Osteoblast (primary cell): Measurements from ENCODE around the gene SUN2. TPM values are rescaled to one million over a fixed set of nuclear protein-coding genes. Genes with fewer than 3 reads are reported as not detected.

Source experiments
- DNase-seq: peaks from one replicate; pipeline ENCODE4 v3.0.0; 2011; ENCODE audit warnings: low spot score, mixed read lengths; ENCODE audit not compliant: insufficient read length; ENCODE audit errors: missing footprints
- H2AFZ ChIP-seq: 2 replicates; pipeline ENCODE4 v1.6.0; 2011; ENCODE audit warnings: mild to moderate bottlenecking, low read length
- H3K27ac ChIP-seq: 2 replicates; pipeline ENCODE4 v1.5.1; 2011; ENCODE audit warnings: mild to moderate bottlenecking, low read depth, low read length, moderate library complexity
- H3K27me3 ChIP-seq: 2 replicates; pipeline ENCODE4 v1.6.0; 2012; ENCODE audit warnings: mild to moderate bottlenecking, control low read depth, inconsistent platforms, low read length, moderate library complexity; ENCODE audit not compliant: insufficient read depth
- H3K36me3 ChIP-seq: 2 replicates; pipeline ENCODE4 v1.5.1; 2011; ENCODE audit warnings: mild to moderate bottlenecking, low read length, control low read depth, moderate library complexity; ENCODE audit not compliant: insufficient read depth
- H3K4me1 ChIP-seq: 2 replicates; pipeline ENCODE4 v1.5.1; 2011; ENCODE audit warnings: mild to moderate bottlenecking, low read length, control low read depth, moderate library complexity; ENCODE audit not compliant: insufficient read depth
- H3K4me2 ChIP-seq: 2 replicates; pipeline ENCODE4 v1.6.0; 2011; ENCODE audit warnings: mild to moderate bottlenecking, low read length; ENCODE audit not compliant: insufficient read depth
- H3K4me3 ChIP-seq: fragments of 200-600 bp; sonication (generic); 3 replicates; pipeline ENCODE4 v1.5.1; 2012; ENCODE audit warnings: mild to moderate bottlenecking, low read length, inconsistent platforms; ENCODE audit not compliant: insufficient read depth
- H3K79me2 ChIP-seq: 2 replicates; pipeline ENCODE4 v1.6.0; 2012; ENCODE audit warnings: mild to moderate bottlenecking, low read length, control low read depth, inconsistent platforms; ENCODE audit not compliant: insufficient read depth
- H3K9me3 ChIP-seq: 2 replicates; pipeline ENCODE4 v1.5.1; 2011; ENCODE audit warnings: low read depth, low read length, control low read depth
- H4K20me1 ChIP-seq: 2 replicates; pipeline ENCODE4 v1.6.0; 2012; ENCODE audit warnings: mild to moderate bottlenecking, low read length, control low read depth; ENCODE audit not compliant: insufficient read depth
- total RNA-seq: library from RNA; depleted of rRNA; stranded (reverse); fragments of >200 nt; gene quantifications from 2 replicates; pipeline ENCODE4 v1.2.3, GENCODE V29; 2012
- TF ChIP-seq, protein P1 (sequence below): IDR thresholded peaks from 2 replicates; pipeline ENCODE4 v1.5.1; 2011; ENCODE audit warnings: mild to moderate bottlenecking, low read depth, low read length, moderate library complexity; ENCODE audit errors: extremely low read depth

The SUN2 gene
- total RNA-seq, 1 donor: 105 TPM

DNA sequence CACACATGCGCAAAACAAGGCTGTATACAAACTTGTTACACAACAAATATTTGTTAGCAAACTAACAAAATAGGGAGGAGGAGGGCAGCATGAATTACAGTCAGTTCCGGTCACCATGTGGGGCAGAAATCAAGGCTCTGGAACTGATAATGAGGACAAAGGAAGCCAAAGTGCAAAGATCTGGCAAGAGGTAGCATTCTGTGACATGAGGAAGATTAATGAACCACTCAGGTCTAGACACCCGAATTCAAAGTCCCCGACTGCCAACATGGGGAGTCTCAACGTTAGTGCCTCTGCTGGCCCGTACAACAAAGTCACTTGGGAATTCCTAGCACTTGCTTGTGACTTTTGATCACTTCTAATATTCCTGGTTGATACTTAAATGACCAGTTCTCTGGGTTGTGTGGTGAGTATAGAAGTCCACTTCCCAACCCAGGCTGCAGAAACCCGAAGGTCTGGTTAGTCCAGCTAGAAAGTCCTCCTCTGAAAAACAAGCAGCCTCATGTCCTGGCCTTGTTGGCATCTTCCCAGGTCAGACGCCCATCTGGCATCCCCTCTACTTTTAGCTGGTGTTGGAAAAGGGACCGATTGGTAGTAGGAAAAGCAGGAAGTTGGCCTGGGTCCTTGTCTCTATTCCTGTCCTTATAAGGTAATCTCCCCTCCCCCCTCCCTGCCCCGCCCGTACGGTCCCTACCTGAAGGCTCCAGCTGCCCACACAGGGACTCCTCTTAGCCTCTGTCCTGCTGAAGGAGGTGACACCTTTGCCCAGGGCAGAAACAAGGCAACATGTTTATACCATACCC is 1.6 kb downstream of the SUN2 start:
- no peaks in the 10 kb centered on the region for H3K27me3 ChIP-seq
- H2AFZ ChIP-seq: peak overlapping the region; percentile 62
- peak; percentile 76 for DNase-seq

DNA sequence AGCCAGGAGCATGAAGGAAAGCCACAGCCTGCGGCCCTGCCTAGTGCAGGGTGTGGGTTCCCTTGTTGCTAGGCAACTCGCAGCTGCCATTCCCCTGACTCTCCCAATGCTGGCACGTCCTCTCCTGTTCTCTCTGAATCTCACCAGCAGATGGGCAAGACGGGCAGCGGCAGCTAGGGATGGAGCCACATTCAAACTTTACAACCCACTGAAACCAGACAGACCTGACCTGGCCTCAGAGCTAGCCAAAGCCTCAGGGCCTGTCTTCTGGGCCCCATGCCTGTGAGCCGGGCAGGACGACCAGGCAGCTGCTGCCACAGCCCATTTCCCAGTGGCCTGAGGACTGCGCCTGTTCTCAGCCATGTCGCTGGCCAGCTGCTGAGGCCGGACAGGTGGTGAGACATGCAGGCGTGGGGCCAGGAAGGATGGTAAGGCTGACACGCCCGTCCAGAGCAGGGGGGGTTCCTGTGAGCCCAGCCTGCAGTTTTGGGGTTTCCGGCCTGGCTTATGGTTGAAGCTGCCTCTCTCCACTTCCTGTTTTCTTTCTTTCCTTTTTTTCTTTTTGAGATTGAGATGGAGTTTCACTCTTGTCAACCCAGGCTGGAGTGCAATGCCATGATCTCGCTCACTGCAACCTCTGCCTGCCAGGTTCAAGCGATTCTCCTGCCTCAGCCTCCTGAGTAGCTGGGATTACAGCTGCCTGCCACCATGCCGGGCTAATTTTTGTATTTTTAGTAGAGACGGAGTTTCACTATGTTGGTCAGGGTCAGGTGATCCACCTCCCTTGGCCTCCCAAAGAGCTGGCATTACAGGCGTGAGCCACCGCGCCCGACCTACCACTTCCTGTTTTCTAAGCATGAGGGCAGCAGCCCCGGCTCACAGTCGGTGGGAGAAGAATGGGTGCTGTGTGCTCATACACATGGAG is 4.1 kb downstream of the SUN2 start:
- peak; percentile 76 for DNase-seq
- TF ChIP-seq, protein P1, sequence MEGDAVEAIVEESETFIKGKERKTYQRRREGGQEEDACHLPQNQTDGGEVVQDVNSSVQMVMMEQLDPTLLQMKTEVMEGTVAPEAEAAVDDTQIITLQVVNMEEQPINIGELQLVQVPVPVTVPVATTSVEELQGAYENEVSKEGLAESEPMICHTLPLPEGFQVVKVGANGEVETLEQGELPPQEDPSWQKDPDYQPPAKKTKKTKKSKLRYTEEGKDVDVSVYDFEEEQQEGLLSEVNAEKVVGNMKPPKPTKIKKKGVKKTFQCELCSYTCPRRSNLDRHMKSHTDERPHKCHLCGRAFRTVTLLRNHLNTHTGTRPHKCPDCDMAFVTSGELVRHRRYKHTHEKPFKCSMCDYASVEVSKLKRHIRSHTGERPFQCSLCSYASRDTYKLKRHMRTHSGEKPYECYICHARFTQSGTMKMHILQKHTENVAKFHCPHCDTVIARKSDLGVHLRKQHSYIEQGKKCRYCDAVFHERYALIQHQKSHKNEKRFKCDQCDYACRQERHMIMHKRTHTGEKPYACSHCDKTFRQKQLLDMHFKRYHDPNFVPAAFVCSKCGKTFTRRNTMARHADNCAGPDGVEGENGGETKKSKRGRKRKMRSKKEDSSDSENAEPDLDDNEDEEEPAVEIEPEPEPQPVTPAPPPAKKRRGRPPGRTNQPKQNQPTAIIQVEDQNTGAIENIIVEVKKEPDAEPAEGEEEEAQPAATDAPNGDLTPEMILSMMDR: no peak
- H4K20me1 ChIP-seq: no peaks in the 10 kb centered on the region
- H3K79me2 ChIP-seq: peaks cover 30% of the 10 kb centered on the region
- H3K4me3 ChIP-seq: no peak overlapping the region
- no peak overlapping the region for H3K27ac ChIP-seq
- H2AFZ ChIP-seq: no peak overlapping the region
- no peaks in the 10 kb centered on the region for H3K9me3 ChIP-seq
- peaks cover 51% of the 10 kb centered on the region for H3K36me3 ChIP-seq
- H3K4me1 ChIP-seq: peaks cover 18% of the 10 kb centered on the region
- no peak overlapping the region for H3K4me2 ChIP-seq
- no peaks in the 10 kb centered on the region for H3K27me3 ChIP-seq

More for the DNA sequence above, 1.6 kb downstream of the SUN2 start:
- H3K27ac ChIP-seq: peak overlapping the region; percentile 92
- peaks cover 30% of the 10 kb centered on the region for H3K79me2 ChIP-seq
- H3K4me3 ChIP-seq: peak overlapping the region; percentile 81
- H3K36me3 ChIP-seq: peaks cover 37% of the 10 kb centered on the region
- TF ChIP-seq, protein P1: no peak
- H3K4me1 ChIP-seq: peaks cover 19% of the 10 kb centered on the region
- H3K4me2 ChIP-seq: peak overlapping the region; percentile 95
- H4K20me1 ChIP-seq: no peaks in the 10 kb centered on the region
- no peaks in the 10 kb centered on the region for H3K9me3 ChIP-seq

DNA sequence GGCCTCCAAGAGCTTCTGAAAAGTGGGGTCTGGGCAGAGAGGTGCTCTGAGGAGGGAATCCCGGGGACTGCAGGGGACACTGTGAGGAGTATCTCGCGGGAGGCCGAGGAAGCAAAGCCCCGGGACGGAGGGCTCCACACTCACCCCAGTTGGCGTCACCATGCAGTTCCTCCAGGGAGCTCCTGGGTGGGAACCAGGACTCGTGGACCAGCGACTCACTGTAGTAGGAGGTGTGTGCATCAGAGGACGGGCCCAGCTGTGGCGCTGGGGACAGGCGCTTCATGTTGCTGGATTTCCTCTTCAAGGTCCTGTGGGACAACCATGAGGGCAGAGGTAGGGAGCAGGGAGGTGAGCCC is 4.8 kb downstream of the SUN2 start:
- H3K27me3 ChIP-seq: no peaks in the 10 kb centered on the region
- DNase-seq: no peak
- H3K4me3 ChIP-seq: no peak overlapping the region
- no peak overlapping the region for H3K27ac ChIP-seq
- H3K4me2 ChIP-seq: no peak overlapping the region
- no peaks in the 10 kb centered on the region for H4K20me1 ChIP-seq
- H3K36me3 ChIP-seq: peaks cover 55% of the 10 kb centered on the region
- TF ChIP-seq, protein P1: no peak
- no peaks in the 10 kb centered on the region for H3K9me3 ChIP-seq
- peaks cover 30% of the 10 kb centered on the region for H3K79me2 ChIP-seq
- H3K4me1 ChIP-seq: peaks cover 12% of the 10 kb centered on the region
- no peak overlapping the region for H2AFZ ChIP-seq

DNA sequence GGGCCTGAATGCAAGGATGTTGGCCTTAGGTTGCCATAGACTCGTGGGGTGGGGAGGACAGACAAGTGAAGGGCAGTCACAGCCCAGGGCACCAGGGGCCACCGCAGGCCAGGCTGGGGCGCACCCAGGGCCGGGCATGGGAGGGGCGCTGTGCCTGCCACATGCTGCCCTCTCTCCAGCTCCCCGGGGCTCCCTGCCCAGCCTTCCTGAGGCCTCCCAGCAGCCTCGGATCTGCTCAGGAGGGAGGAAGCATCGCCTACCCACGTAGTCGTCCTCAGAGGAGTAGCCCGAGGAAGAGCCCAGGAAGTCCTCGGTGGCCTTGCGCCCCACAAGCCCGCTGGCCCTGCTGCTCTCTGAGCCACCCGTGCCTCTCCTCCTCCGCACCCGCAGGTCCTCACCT is 5.2 kb downstream of the SUN2 start:
- DNase-seq: no peak
- H3K79me2 ChIP-seq: peaks cover 30% of the 10 kb centered on the region
- no peaks in the 10 kb centered on the region for H3K9me3 ChIP-seq
- H4K20me1 ChIP-seq: no peaks in the 10 kb centered on the region
- no peaks in the 10 kb centered on the region for H3K27me3 ChIP-seq
- no peak overlapping the region for H3K4me2 ChIP-seq
- H3K4me3 ChIP-seq: no peak overlapping the region
- H3K27ac ChIP-seq: no peak overlapping the region
- peaks cover 58% of the 10 kb centered on the region for H3K36me3 ChIP-seq
- TF ChIP-seq, protein P1: no peak
- H2AFZ ChIP-seq: no peak overlapping the region
- H3K4me1 ChIP-seq: peaks cover 12% of the 10 kb centered on the region
